ENCODE data around the gene SNX21.
"Not testable (repeated sequence)": the region's sequence is repeated elsewhere in the genome, so short reads cannot be mapped to it uniquely, and the experiment has no call there.

Gene SNX21

GRCh38 chr20:45833030-45833882 lies at the start of gene SNX21:
Gene SNX21, plus strand, starts transcription at chr20:45833799. Its CDS starts 121 bp downstream, at chr20:45833920.
- Histone ChIP-seq H3K36me3 (ENCODE audit: insufficient read depth, low read depth, low read length) (peaks cover 10% of the 10 kb centered on the region), H3K27me3 (ENCODE audit: insufficient read depth, low read length) (no peaks in the 10 kb centered on the region), H3K9me3 (ENCODE audit: insufficient read depth, low read depth, low read length) (no peaks in the 10 kb centered on the region), H3K4me1 (ENCODE audit: insufficient read depth, low read length) (peaks cover 3% of the 10 kb centered on the region), H3K27ac (ENCODE audit: low read length) (peak within 1 kb of the TSS; percentile 32), H3K9ac (ENCODE audit: low read depth, low read length) (peak within 1 kb of the TSS; percentile 71; the same call in 1 of the 2 replicates), H3K4me3 (ENCODE audit: low read length) (peak within 1 kb of the TSS; percentile 67)

- Histone ChIP-seq H3K27ac (ENCODE audit: low read length) (no peak overlapping the region), H3K4me3 (ENCODE audit: low read length) (no peak overlapping the region), H3K36me3 (ENCODE audit: insufficient read depth, low read depth, low read length) (no peaks in the 10 kb centered on the region), H3K27me3 (ENCODE audit: insufficient read depth, low read length) (no peaks in the 10 kb centered on the region), H3K9me3 (ENCODE audit: insufficient read depth, low read depth, low read length) (no peaks in the 10 kb centered on the region), H3K9ac (ENCODE audit: low read depth, low read length) (no peak overlapping the region), H3K4me1 (ENCODE audit: insufficient read depth, low read length) (peaks cover 4% of the 10 kb centered on the region; the same call in 1 of the 2 replicates)
Observed at GRCh38 chr20:45788351-45788750, 45.2 kb upstream of the SNX21 start.

GRCh38 chr20:45792317-45793118 lies 41.1 kb upstream of the SNX21 start:
- H3K27ac ChIP-seq (ENCODE audit: low read length), result peak overlapping the region; percentile 22
- H3K9ac ChIP-seq (ENCODE audit: low read depth, low read length), result peak overlapping the region; percentile 68; the same call in 1 of the 2 replicates
- no peaks in the 10 kb centered on the region for H3K27me3 ChIP-seq (ENCODE audit: insufficient read depth, low read length)
- H3K4me1 ChIP-seq (ENCODE audit: insufficient read depth, low read length), result peaks cover 4% of the 10 kb centered on the region; the same call in 1 of the 2 replicates
- no peaks in the 10 kb centered on the region for H3K9me3 ChIP-seq (ENCODE audit: insufficient read depth, low read depth, low read length)
- peaks cover 32% of the 10 kb centered on the region for H3K36me3 ChIP-seq (ENCODE audit: insufficient read depth, low read depth, low read length)
- H3K4me3 ChIP-seq (ENCODE audit: low read length), result peak overlapping the region; percentile 81

GRCh38 chr20:45796337-45797065 lies 37.1 kb upstream of the SNX21 start:
- H3K9me3 ChIP-seq (ENCODE audit: insufficient read depth, low read depth, low read length), result no peaks in the 10 kb centered on the region
- H3K4me1 ChIP-seq (ENCODE audit: insufficient read depth, low read length), result peaks cover 7% of the 10 kb centered on the region; the same call in 1 of the 2 replicates
- no peak overlapping the region for H3K9ac ChIP-seq (ENCODE audit: low read depth, low read length)
- no peak overlapping the region for H3K4me3 ChIP-seq (ENCODE audit: low read length)
- H3K27ac ChIP-seq (ENCODE audit: low read length), result no peak overlapping the region
- H3K36me3 ChIP-seq (ENCODE audit: insufficient read depth, low read depth, low read length), result peaks cover 39% of the 10 kb centered on the region
- H3K27me3 ChIP-seq (ENCODE audit: insufficient read depth, low read length), result no peaks in the 10 kb centered on the region

GRCh38 chr20:45797510-45797909 lies 36.1 kb upstream of the SNX21 start:
- H3K9ac ChIP-seq (ENCODE audit: low read depth, low read length); H3K9me3 ChIP-seq (ENCODE audit: insufficient read depth, low read depth, low read length); H3K4me1 ChIP-seq (ENCODE audit: insufficient read depth, low read length); H3K27me3 ChIP-seq (ENCODE audit: insufficient read depth, low read length); H3K27ac ChIP-seq (ENCODE audit: low read length); H3K4me3 ChIP-seq (ENCODE audit: low read length): not testable (repeated sequence)
- peaks cover 49% of the 10 kb centered on the region for H3K36me3 ChIP-seq (ENCODE audit: insufficient read depth, low read depth, low read length)

- H3K4me3 ChIP-seq (ENCODE audit: low read length); H3K4me1 ChIP-seq (ENCODE audit: insufficient read depth, low read length); H3K27me3 ChIP-seq (ENCODE audit: insufficient read depth, low read length); H3K9me3 ChIP-seq (ENCODE audit: insufficient read depth, low read depth, low read length); H3K9ac ChIP-seq (ENCODE audit: low read depth, low read length); H3K27ac ChIP-seq (ENCODE audit: low read length): not testable (repeated sequence)
- H3K36me3 ChIP-seq (ENCODE audit: insufficient read depth, low read depth, low read length), result peaks cover 53% of the 10 kb centered on the region
Observed at GRCh38 chr20:45797955-45798354, 35.6 kb upstream of the SNX21 start.

GRCh38 chr20:45798935-45799642 lies 34.5 kb upstream of the SNX21 start:
- no peak overlapping the region for H3K27ac ChIP-seq (ENCODE audit: low read length)

GRCh38 chr20:45801851-45802250 lies 31.7 kb upstream of the SNX21 start:
- Histone ChIP-seq H3K27ac (ENCODE audit: low read length) (no peak overlapping the region), H3K9ac (ENCODE audit: low read depth, low read length) (no peak overlapping the region), H3K9me3 (ENCODE audit: insufficient read depth, low read depth, low read length) (no peaks in the 10 kb centered on the region), H3K36me3 (ENCODE audit: insufficient read depth, low read depth, low read length) (peaks cover 60% of the 10 kb centered on the region), H3K27me3 (ENCODE audit: insufficient read depth, low read length) (no peaks in the 10 kb centered on the region), H3K4me1 (ENCODE audit: insufficient read depth, low read length) (peaks cover 3% of the 10 kb centered on the region; the same call in 1 of the 2 replicates), H3K4me3 (ENCODE audit: low read length) (no peak overlapping the region)

More at GRCh38 chr20:45798935-45799642, 34.5 kb upstream of the SNX21 start:
- H3K9me3 ChIP-seq (ENCODE audit: insufficient read depth, low read depth, low read length), result no peaks in the 10 kb centered on the region
- peaks cover 60% of the 10 kb centered on the region for H3K36me3 ChIP-seq (ENCODE audit: insufficient read depth, low read depth, low read length)
- no peaks in the 10 kb centered on the region for H3K27me3 ChIP-seq (ENCODE audit: insufficient read depth, low read length)
- H3K4me3 ChIP-seq (ENCODE audit: low read length), result no peak overlapping the region
- no peak overlapping the region for H3K9ac ChIP-seq (ENCODE audit: low read depth, low read length)
- peaks cover 3% of the 10 kb centered on the region; the same call in 1 of the 2 replicates for H3K4me1 ChIP-seq (ENCODE audit: insufficient read depth, low read length)

GRCh38 chr20:45810191-45810970 lies 23.2 kb upstream of the SNX21 start:
- Histone ChIP-seq H3K9ac (ENCODE audit: low read depth, low read length) (no peak overlapping the region), H3K27ac (ENCODE audit: low read length) (no peak overlapping the region), H3K36me3 (ENCODE audit: insufficient read depth, low read depth, low read length) (peaks cover 76% of the 10 kb centered on the region), H3K4me3 (ENCODE audit: low read length) (no peak overlapping the region), H3K27me3 (ENCODE audit: insufficient read depth, low read length) (no peaks in the 10 kb centered on the region), H3K4me1 (ENCODE audit: insufficient read depth, low read length) (no peaks in the 10 kb centered on the region), H3K9me3 (ENCODE audit: insufficient read depth, low read depth, low read length) (no peaks in the 10 kb centered on the region)

GRCh38 chr20:45812157-45813005 lies 21.2 kb upstream of the SNX21 start, which contains the start of gene UBE2C:
Gene UBE2C, plus strand, starts transcription at chr20:45812644. Its CDS starts 52 bp downstream, at chr20:45812696.
- H3K4me1 ChIP-seq (ENCODE audit: insufficient read depth, low read length), result no peaks in the 10 kb centered on the region
- H3K9me3 ChIP-seq (ENCODE audit: insufficient read depth, low read depth, low read length), result no peaks in the 10 kb centered on the region
- no peaks in the 10 kb centered on the region for H3K27me3 ChIP-seq (ENCODE audit: insufficient read depth, low read length)
- peaks cover 80% of the 10 kb centered on the region for H3K36me3 ChIP-seq (ENCODE audit: insufficient read depth, low read depth, low read length)
- peak within 1 kb of the TSS; percentile 97 for H3K4me3 ChIP-seq (ENCODE audit: low read length)
- peak within 1 kb of the TSS; percentile 97 for H3K9ac ChIP-seq (ENCODE audit: low read depth, low read length)
- H3K27ac ChIP-seq (ENCODE audit: low read length), result peak within 1 kb of the TSS; percentile 46

Measured in iPS-20b (cell line).